ENCODE data around the gene CDKN1A.

CDKN1A gene

DNA sequence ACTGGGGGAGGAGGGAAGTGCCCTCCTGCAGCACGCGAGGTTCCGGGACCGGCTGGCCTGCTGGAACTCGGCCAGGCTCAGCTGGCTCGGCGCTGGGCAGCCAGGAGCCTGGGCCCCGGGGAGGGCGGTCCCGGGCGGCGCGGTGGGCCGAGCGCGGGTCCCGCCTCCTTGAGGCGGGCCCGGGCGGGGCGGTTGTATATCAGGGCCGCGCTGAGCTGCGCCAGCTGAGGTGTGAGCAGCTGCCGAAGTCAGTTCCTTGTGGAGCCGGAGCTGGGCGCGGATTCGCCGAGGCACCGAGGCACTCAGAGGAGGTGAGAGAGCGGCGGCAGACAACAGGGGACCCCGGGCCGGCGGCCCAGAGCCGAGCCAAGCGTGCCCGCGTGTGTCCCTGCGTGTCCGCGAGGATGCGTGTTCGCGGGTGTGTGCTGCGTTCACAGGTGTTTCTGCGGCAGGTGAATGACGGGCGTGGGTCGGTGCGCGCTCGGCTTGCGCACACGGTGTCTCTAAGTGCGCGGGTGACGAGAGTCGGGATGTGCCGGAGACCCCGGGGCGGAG lies at the start of gene CDKN1A:
TSS of gene CDKN1A (plus strand) at position 227 of the 555 bp plus-strand sequence. CDS start 5,388 bp downstream, outside the sequence.
- ATAC-seq (replicated peaks), result peak; percentile 55 to 64
- no peaks in the 10 kb centered on the region for H3K27me3 Mint-ChIP-seq
- peaks cover 44 to 72% of the 10 kb centered on the region in 2 donors for H3K4me1 Mint-ChIP-seq
- H3K9me3 Mint-ChIP-seq, result no peaks in the 10 kb centered on the region
- H3K4me3 Mint-ChIP-seq, result peak within 1 kb of the TSS; percentile 90 to 98
- peak; percentile 72 for DNase-seq
- peaks cover 14% of the 10 kb centered on the region in 2 donors for H3K36me3 Mint-ChIP-seq
- H3K27ac Mint-ChIP-seq, result peak within 1 kb of the TSS; percentile 99

DNA sequence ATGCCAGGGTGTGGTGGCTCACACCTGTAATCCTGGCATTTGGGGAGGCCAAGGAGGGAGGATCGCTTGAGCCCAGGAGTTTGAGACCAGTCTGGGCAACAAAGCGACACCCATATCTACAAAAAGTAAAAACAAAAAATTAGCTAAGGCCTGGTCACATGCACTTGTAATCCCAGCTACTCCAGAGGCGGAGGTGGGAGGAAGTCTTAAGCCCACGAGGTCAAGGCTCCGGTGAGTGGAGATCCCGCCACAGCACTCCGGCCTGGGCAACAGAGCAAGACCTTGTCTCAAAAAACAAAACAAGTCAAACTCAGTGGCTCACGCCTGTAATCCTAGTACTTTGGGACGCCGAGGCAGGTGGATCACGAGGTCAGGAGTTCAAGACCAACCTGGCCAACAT lies 48.7 kb upstream of the CDKN1A start:
- DNase-seq, result no peak
- Mint-ChIP-seq H3K9me3 (no peaks in the 10 kb centered on the region), H3K27ac (no peak overlapping the region), H3K4me3 (no peak overlapping the region), H3K27me3 (no peaks in the 10 kb centered on the region), H3K36me3 (no peaks in the 10 kb centered on the region), H3K4me1 (peaks cover 27 to 43% of the 10 kb centered on the region in 2 donors)
- ATAC-seq (replicated peaks), result no peak

DNA sequence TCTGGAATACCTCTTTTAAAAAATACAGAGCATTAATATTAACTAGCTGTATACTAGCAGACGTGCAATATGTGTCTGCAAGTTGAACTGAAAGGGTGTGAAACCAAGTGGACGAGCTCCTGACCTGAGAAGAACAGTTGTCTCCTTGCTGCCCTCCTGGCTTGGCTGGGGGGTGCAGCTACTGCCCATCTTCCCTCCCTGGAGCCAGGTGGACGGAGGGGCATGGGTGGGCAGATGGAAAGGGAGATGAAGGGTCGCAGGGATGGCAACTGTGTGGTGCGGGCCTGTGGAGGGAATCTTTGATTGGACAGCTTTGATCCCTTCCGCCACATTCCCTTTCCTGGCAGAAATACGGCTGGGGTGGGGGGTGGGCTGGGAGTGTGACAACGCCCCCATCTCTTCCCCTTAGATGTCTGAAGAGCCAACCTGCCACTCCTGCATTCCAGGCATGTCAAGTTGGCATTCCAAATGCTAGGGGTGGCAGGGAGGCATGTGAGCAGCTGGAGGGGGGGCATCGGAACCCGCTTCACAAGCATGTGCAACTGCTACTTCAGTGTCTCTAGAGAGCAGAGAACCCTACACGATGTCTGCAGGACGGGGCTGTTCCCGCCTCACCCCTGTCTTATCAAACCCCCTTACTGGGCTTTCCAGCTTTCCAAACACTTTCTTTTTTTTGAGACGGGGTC lies 47.0 kb upstream of the CDKN1A start:
- Mint-ChIP-seq H3K9me3 (no peaks in the 10 kb centered on the region), H3K36me3 (no peaks in the 10 kb centered on the region), H3K27me3 (no peaks in the 10 kb centered on the region), H3K4me1 (peaks cover 22 to 40% of the 10 kb centered on the region in 2 donors), H3K4me3 (no peak overlapping the region), H3K27ac (no peak overlapping the region)
- ATAC-seq (replicated peaks), result no peak
- DNase-seq, result no peak

DNA sequence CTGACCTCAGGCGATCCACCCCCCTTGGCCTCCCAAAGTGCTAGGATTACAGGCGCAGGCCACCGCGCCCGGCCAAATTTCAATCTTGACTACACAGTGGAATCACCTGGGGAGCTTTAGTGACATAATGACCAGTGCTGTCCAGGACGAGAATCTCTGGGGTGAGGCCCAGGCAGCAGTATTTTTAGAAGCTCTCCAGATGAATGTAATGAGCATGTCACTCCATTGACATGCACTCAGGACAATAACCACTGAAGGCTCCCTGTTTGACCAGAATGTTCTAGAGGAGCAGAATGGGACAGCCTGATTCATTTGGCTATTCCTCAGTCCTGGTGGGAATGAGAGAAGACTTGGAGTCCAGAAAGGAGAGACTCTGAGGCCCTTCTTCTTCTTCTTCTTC lies 45.1 kb upstream of the CDKN1A start:
- Mint-ChIP-seq H3K4me3 (no peak overlapping the region), H3K4me1 (peaks cover 17 to 23% of the 10 kb centered on the region in 2 donors), H3K27me3 (no peaks in the 10 kb centered on the region), H3K9me3 (no peaks in the 10 kb centered on the region), H3K36me3 (no peaks in the 10 kb centered on the region), H3K27ac (no peak overlapping the region)
- DNase-seq, result no peak
- no peak for ATAC-seq (replicated peaks)

DNA sequence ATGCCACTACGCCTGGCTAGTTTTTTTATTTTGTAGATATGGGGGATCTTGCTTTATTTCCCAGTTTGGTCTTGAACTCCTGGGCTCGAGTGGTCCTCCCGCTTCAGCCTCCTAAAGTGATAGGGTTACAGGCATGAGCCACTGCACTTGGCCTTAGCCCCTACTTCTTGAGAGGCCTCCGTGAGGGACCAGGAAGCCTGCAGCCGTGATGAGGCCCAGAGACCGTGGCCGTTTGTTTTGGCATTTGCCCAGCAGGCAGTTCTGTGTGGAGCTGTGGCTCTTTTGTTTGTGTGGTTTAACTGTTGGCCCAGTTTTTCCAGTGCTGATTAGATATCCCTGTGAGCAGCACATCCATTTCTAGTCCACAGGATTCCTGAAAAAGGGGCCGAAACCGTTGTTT lies 44.6 kb upstream of the CDKN1A start:
- H3K4me1 Mint-ChIP-seq, result peaks cover 13 to 18% of the 10 kb centered on the region in 2 donors
- no peak overlapping the region for H3K4me3 Mint-ChIP-seq
- H3K9me3 Mint-ChIP-seq, result no peaks in the 10 kb centered on the region
- H3K27ac Mint-ChIP-seq, result no peak overlapping the region
- H3K27me3 Mint-ChIP-seq, result no peaks in the 10 kb centered on the region
- DNase-seq (no peak), ATAC-seq (replicated peaks) (no peak)
- no peaks in the 10 kb centered on the region for H3K36me3 Mint-ChIP-seq

DNA sequence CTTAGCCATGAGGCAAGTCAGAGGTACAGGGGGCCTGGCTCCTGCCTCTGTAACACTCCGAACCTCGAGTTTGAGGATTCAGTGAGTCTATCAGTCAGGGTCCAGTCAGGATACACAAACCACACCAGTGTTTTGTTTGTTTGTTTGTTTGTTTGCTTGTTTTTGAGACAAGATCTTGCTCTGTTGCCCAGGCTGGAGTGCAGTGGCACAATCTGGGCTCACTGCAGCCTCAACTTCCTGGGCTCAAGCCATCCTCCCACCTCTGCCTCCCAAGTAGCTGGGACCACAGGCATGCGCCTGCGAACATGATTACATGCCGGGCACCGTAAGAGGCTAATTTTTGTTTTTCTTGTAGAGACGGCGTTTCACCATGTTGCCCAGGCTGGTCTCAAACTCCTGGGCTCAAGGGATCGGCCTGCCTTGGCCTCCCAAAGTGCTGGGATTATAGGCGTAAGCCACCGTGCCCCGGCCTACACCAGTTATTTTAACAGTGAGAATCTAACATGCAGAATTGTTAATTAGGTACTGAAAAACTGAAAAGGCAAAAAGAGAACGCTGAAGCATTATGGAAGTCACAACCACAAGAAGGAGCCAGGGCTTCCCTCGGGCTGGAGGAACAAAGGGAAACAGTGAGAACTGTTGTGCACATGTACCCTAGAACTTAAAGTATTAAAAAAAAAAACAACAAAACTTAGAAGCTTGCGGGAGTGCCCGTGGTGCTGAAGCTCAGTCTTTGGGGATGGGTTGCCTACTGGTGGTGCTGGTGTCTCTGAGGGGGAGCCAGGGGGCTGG lies 44.0 kb upstream of the CDKN1A start:
- Mint-ChIP-seq H3K9me3 (no peaks in the 10 kb centered on the region), H3K36me3 (no peaks in the 10 kb centered on the region), H3K27me3 (no peaks in the 10 kb centered on the region), H3K4me1 (peaks cover 7 to 12% of the 10 kb centered on the region in 2 donors), H3K27ac (no peak overlapping the region), H3K4me3 (no peak overlapping the region)
- ATAC-seq (replicated peaks) (no peak), DNase-seq (no peak)

DNA sequence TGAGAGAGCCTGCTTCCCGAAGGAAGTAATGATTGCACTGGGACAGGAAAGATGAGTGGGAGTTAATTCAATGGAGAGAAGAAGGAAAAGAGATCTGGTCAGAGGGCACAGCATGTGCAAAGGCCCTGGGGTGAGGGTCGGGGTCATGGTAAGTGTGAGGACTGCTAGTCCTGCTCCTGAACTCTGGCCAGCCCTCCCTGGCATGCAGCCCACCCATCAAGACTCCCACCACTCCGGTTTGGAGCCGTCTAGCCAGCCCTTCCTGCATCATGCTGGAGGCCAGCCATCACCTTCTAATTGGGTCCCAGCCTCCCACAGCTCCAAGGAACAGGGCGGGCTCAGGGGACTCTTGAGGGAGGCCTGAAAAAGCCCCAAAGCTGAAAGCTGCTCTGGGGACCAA lies 42.2 kb upstream of the CDKN1A start:
- Mint-ChIP-seq H3K27me3 (no peaks in the 10 kb centered on the region), H3K4me3 (no peak overlapping the region), H3K9me3 (no peaks in the 10 kb centered on the region), H3K4me1 (peaks cover 0 to 3% of the 10 kb centered on the region in 2 donors), H3K27ac (no peak overlapping the region), H3K36me3 (no peaks in the 10 kb centered on the region)
- no peak for DNase-seq
- no peak for ATAC-seq (replicated peaks)

DNA sequence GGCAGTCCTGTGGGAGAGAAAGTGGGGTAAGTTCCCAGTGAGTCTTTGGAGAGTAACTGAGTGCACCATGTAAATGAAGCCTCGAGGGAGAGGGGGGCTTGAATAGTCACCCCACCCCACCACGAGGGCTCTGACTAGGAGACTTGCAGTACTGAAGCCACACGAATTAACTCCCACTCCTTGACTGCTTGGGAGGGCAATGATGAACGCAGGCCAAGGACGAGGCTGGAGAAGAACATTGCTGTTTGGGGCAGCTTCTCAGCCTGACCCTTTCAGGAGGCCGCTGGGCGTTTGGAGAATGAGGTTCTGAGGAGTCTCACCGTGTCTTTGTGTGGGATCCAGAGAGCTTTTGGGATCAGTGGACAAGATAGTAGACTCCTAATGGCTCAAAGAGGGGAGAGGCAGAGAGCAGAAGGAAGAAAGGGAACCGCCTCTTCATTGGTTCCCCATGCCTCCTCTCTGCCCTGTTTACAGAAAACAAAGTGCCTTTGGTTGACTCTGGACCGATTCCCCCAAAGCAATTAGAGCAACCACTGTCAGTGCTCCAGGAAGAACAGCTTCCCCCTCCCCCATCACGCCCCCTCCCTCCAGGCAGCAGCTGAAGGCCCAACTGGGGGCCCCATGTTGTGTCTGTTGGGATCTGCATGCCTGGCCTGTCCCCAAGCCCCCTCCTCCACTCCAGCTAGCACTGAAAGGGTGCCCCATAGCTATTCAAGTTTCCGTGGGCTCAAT lies 41.7 kb upstream of the CDKN1A start:
- no peak for DNase-seq
- no peak overlapping the region for H3K4me3 Mint-ChIP-seq
- no peaks in the 10 kb centered on the region for H3K9me3 Mint-ChIP-seq
- no peak for ATAC-seq (replicated peaks)
- H3K27me3 Mint-ChIP-seq, result no peaks in the 10 kb centered on the region
- H3K4me1 Mint-ChIP-seq, result peaks cover 0 to 3% of the 10 kb centered on the region in 2 donors
- no peaks in the 10 kb centered on the region for H3K36me3 Mint-ChIP-seq
- no peak overlapping the region for H3K27ac Mint-ChIP-seq

DNA sequence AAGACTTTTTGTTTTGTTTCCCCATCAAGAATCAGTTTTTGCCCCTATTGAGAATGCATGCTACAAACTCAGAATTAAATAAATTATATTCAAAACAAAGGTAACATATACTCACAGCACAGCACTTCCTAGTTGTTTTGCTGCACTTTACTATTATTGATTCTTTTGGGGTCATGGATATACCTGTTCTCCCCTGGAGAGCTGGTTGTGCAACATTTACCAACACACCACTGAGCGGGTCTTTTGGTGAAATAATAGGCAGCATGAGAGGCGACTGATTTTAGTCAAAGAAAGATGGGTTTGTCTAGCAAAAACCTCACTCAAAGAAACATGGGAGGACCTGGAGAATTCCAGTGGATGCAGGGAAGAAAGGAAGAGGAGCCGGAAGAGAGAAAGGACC lies 39.9 kb upstream of the CDKN1A start:
- Mint-ChIP-seq H3K9me3 (no peaks in the 10 kb centered on the region), H3K4me1 (peaks cover 0 to 3% of the 10 kb centered on the region in 2 donors), H3K4me3 (no peak overlapping the region), H3K27me3 (no peaks in the 10 kb centered on the region), H3K36me3 (no peaks in the 10 kb centered on the region), H3K27ac (no peak overlapping the region)
- DNase-seq, result no peak
- no peak for ATAC-seq (replicated peaks)

DNA sequence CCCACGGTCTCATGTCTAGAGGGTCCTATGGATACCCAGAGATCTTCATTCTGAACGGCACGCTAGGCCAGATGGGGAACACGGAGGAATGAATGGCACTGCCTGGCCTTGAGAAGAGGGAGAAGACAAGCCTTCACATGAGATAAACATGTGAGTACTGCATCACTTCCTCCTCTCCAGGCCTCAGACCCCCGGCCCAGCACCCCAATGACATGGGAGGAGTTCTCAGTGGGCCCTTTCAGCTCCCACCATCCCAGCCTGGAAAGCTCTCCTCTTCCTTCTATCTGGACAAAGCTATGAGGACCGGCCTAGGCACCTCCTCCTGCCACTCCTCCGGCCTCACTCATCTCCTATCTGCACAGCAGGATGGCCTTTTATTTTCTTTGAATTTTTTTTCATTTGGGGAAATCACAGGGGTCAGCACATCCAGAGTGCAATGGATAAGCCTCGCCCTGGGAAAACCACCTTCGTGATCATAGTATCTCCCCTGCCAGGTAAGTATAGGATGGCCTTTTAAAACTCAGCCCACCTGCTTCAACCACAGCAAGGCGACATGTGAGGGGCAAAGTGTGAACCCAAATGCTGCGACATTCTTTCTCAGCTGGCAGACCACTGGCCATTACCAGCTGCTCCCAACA lies 39.2 kb upstream of the CDKN1A start:
- Mint-ChIP-seq H3K4me1 (peaks cover 0 to 3% of the 10 kb centered on the region in 2 donors), H3K36me3 (no peaks in the 10 kb centered on the region), H3K9me3 (no peaks in the 10 kb centered on the region), H3K27ac (no peak overlapping the region), H3K4me3 (no peak overlapping the region), H3K27me3 (no peaks in the 10 kb centered on the region)
- ATAC-seq (replicated peaks), result no peak
- no peak for DNase-seq

DNA sequence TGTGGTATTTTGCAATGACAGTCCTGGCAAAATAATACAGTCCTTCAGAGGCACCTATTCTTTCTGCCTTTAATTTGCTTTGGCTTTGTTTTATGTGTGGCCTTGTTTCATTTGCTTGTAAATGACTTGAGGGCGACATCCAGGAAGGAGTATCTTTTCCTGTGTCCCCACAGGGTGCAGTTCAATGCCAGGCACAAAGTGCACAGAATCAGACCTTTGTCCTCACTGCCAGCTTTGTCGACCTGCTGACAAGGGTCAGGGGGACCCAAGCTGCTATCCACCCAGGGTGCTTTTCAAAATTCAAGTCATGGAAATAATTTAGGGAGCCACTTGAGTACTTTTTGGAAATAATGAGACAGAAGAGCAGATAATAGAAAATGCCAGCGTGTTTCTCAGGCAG lies 37.0 kb upstream of the CDKN1A start:
- no peak overlapping the region for H3K4me3 Mint-ChIP-seq
- ATAC-seq (replicated peaks), result no peak
- H3K9me3 Mint-ChIP-seq, result no peaks in the 10 kb centered on the region
- H3K4me1 Mint-ChIP-seq, result peaks cover 5 to 6% of the 10 kb centered on the region in 2 donors
- no peaks in the 10 kb centered on the region for H3K36me3 Mint-ChIP-seq
- H3K27me3 Mint-ChIP-seq, result no peaks in the 10 kb centered on the region
- no peak overlapping the region for H3K27ac Mint-ChIP-seq
- no peak for DNase-seq

DNA sequence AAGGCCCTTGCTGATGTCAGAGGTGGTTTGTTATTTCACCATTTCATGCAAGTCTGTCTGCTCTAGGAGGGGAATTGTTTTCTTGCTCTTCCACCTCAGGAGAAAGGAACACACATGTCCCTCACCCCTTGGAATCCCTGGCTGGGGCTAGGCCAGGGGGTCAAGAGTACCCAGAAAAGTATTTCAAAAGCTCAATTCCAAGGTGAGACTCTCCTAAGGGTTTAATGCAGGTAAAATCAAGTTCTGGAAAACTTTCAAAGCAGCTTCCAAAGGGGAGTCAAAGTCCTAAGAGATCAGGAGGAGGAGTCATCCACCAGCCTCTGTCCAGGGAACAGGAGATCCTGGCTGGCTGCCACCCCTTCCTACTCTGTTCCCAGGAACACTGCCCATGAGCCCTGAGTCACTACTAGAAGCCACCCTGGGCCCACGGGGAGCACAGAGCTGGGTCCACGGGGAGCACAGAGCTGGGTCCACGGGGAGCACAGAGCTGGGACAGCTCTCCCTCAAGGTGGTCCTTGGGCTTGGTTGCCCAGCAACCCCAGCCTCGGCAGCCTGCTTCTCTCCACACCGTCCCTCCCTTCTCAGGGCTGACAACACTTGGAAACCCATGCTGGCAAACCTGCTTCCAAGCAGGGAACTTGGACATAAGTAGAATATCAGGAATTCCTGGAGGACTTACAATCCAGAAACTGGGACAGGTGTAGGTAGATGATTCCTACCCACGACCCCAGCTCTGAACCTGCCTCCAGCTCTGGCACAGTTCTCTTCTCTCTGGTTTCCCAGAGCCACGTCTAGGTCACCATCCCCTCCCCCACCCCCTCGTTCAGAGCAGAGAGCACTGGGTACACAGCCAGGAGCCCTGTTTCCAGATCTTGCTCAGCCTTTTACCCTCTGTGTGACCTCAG lies 35.3 kb upstream of the CDKN1A start:
- no peaks in the 10 kb centered on the region for H3K27me3 Mint-ChIP-seq
- H3K4me3 Mint-ChIP-seq, result no peak overlapping the region
- no peak for ATAC-seq (replicated peaks)
- no peak overlapping the region for H3K27ac Mint-ChIP-seq
- no peaks in the 10 kb centered on the region for H3K9me3 Mint-ChIP-seq
- DNase-seq, result no peak
- no peaks in the 10 kb centered on the region for H3K36me3 Mint-ChIP-seq
- H3K4me1 Mint-ChIP-seq, result peaks cover 3 to 6% of the 10 kb centered on the region in 2 donors

DNA sequence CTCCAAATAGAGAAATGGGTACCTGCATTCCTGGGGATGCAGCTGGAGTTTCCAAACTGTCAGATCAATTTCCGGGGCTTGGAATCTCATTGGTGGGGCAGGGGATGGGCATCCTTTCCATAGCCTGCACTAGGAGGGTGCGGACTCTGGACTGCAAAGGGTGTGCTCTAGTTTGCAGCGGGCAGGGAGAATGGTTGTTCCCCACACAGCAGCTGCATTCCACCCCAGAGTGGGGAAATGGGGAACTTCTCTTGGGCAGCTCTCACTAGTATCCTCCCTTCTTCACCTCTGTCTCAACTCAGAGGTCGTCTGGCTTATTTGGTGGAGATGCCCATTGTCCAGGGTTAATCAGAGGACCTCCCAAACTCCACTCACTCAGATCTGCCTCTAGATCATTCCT lies 34.5 kb upstream of the CDKN1A start:
- no peaks in the 10 kb centered on the region for H3K27me3 Mint-ChIP-seq
- DNase-seq (no peak), ATAC-seq (replicated peaks) (no peak)
- no peak overlapping the region for H3K27ac Mint-ChIP-seq
- H3K4me3 Mint-ChIP-seq, result no peak overlapping the region
- peaks cover 3 to 6% of the 10 kb centered on the region in 2 donors for H3K4me1 Mint-ChIP-seq
- no peaks in the 10 kb centered on the region for H3K9me3 Mint-ChIP-seq
- H3K36me3 Mint-ChIP-seq, result no peaks in the 10 kb centered on the region

Measured in stimulated activated naive B cell treated with anti-CD40 and anti-IgM and Interleukin-4, amounts not matched to agents 10 μg/mL and 1 μg/mL and 100 μg/mL, for 72 hours (primary cell).